Endothelial cell of umbilical vein (primary cell): Measurements from ENCODE around the gene KDR. TPM values are rescaled to one million over a fixed set of nuclear protein-coding genes. Genes with fewer than 3 reads are reported as not detected.

ENCODE experiments used
- BruUV-seq: library from RNA; stranded (reverse); fragments of 400-500 nt; replicated peaks from 2 replicates; lab custom pipeline; 2021; lab: Mats Ljungman, UMichigan
- CTCF ChIA-PET: fragments of 300-600, 350-600 bp; sonication (Branson Sonifier 250); formaldehyde crosslinking; loops from one replicate; lab custom pipeline; 2021; ENCODE audit warnings: antibody characterized with exemption, inconsistent platforms; lab: Charles Lee
- POLR2A ChIA-PET: fragments of 300-600, 350-600 bp; sonication (Branson Sonifier 250); formaldehyde crosslinking; loops from one replicate; lab custom pipeline; 2021; ENCODE audit warnings: antibody characterized with exemption, inconsistent platforms; lab: Charles Lee
- DNase-seq: peaks from one replicate; pipeline ENCODE4 v3.0.0-alpha.2; 2011; ENCODE audit warnings: low read depth, low spot score
- FAIRE-seq: peaks from 2 replicates; lab custom pipeline; 2011; peaks lifted over from hg19 to GRCh38; lab: Jason Lieb, UNC
- H2AFZ ChIP-seq: 2 replicates; pipeline ENCODE4 v1.6.0; 2012; ENCODE audit warnings: low read depth, low read length, control low read depth, inconsistent platforms
- H3K27ac ChIP-seq: 2 replicates; pipeline ENCODE4 v1.5.1; 2011; ENCODE audit warnings: low read depth, mild to moderate bottlenecking, control low read depth, low read length, moderate library complexity; ENCODE audit not compliant: insufficient read depth
- H3K27me3 ChIP-seq, 2 experiments: 2 replicates each; pipeline versions ENCODE4 v1.6.0 to v1.6.1; 2011; ENCODE audit warnings: low read length in 2 of 2, mixed read lengths in 1 of 2; ENCODE audit not compliant: control insufficient read depth in 2 of 2, insufficient read depth in 2 of 2
- H3K36me3 ChIP-seq, 2 experiments: 2 replicates in 1 of 2; 3 replicates in 1 of 2; pipeline ENCODE4 v1.5.1; 2011; ENCODE audit warnings: low read length in 2 of 2, mild to moderate bottlenecking in 1 of 2, moderate library complexity in 1 of 2; ENCODE audit not compliant: control insufficient read depth in 2 of 2, insufficient read depth in 2 of 2; ENCODE audit errors: extremely low read depth in 1 of 2
- H3K4me1 ChIP-seq: 3 replicates; pipeline ENCODE4 v1.5.1; 2011; ENCODE audit warnings: mild to moderate bottlenecking, low read length; ENCODE audit not compliant: control insufficient read depth, insufficient read depth; ENCODE audit errors: extremely low read depth
- H3K4me2 ChIP-seq: 2 replicates; pipeline ENCODE4 v1.6.1; 2011; ENCODE audit warnings: low read length, control low read depth, mixed read lengths; ENCODE audit not compliant: insufficient read depth
- H3K4me3 ChIP-seq, 3 experiments: fragments of 200-600 bp in 1 of 3; sonication (generic), shearing (Covaris generic) in 1 of 3; replicated peaks in 1 of 3; 2 replicates each; pipeline ENCODE4 v1.5.1; 2011 to 2016; ENCODE audit warnings: control low read depth in 3 of 3, low read length in 3 of 3, mild to moderate bottlenecking in 2 of 3, inconsistent platforms in 1 of 3, low read depth in 1 of 3, moderate library complexity in 1 of 3; ENCODE audit not compliant: insufficient read depth in 1 of 3
- H3K79me2 ChIP-seq: 2 replicates; pipeline ENCODE4 v1.6.0; 2012; ENCODE audit warnings: low read length, inconsistent platforms; ENCODE audit not compliant: control insufficient read depth, insufficient read depth
- H3K9ac ChIP-seq: replicated peaks from 2 replicates; pipeline ENCODE3; 2011; ENCODE audit warnings: low read length, control low read depth; ENCODE audit not compliant: insufficient read depth; ENCODE audit errors: extremely low read depth
- H3K9me1 ChIP-seq: replicated peaks from 3 replicates; pipeline ENCODE4 v1.6.0; 2011; ENCODE audit warnings: mild to moderate bottlenecking, low read length; ENCODE audit not compliant: control insufficient read depth, insufficient read depth; ENCODE audit errors: extremely low read depth
- H3K9me3 ChIP-seq: replicated peaks from 2 replicates; pipeline ENCODE4 v1.5.1; 2012; ENCODE audit warnings: low read length, inconsistent platforms; ENCODE audit not compliant: control insufficient read depth, insufficient read depth
- H4K20me1 ChIP-seq: replicated peaks from 2 replicates; pipeline ENCODE3; 2011; ENCODE audit warnings: mild to moderate bottlenecking, low read length; ENCODE audit not compliant: control insufficient read depth, insufficient read depth; ENCODE audit errors: extremely low read depth
- CTCF ChIP-seq, 2 donors: IDR thresholded peaks; 1 replicate in 1 of 2; 2 replicates in 1 of 2; pipeline ENCODE4 v1.5.1; 2011; ENCODE audit warnings: low read length in 2 of 2, mild to moderate bottlenecking in 2 of 2, moderate library complexity in 2 of 2, control low read depth in 1 of 2, inconsistent platforms in 1 of 2, low read depth in 1 of 2; ENCODE audit not compliant: insufficient read depth in 1 of 2; ENCODE audit errors: extremely low read depth in 1 of 2
- EZH2 ChIP-seq: IDR thresholded peaks from 2 replicates; pipeline ENCODE4 v1.6.1; 2012; ENCODE audit warnings: borderline replicate concordance, low read depth, mild to moderate bottlenecking, moderate library complexity, low read length, inconsistent platforms; ENCODE audit not compliant: severe bottlenecking
- FOS ChIP-seq: IDR thresholded peaks from 2 replicates; pipeline ENCODE4 v1.6.1; 2011; ENCODE audit warnings: mild to moderate bottlenecking, low read length, moderate library complexity, borderline replicate concordance; ENCODE audit not compliant: insufficient read depth
- GATA2 ChIP-seq: IDR thresholded peaks from 2 replicates; pipeline ENCODE4 v1.7.0; 2011; ENCODE audit warnings: low read depth, mild to moderate bottlenecking, moderate library complexity, mixed read lengths, low read length; ENCODE audit not compliant: insufficient read length, insufficient read depth
- JUN ChIP-seq: IDR thresholded peaks from 2 replicates; pipeline ENCODE4 v1.6.1; 2011; ENCODE audit warnings: borderline replicate concordance, low read depth; ENCODE audit not compliant: insufficient read length, insufficient read depth
- MAX ChIP-seq: IDR thresholded peaks from 2 replicates; pipeline ENCODE4 v1.6.1; 2011; ENCODE audit not compliant: insufficient read depth, insufficient read length
- MYC ChIP-seq: IDR thresholded peaks from one replicate; pipeline ENCODE4 v1.6.1; 2011; ENCODE audit warnings: mild to moderate bottlenecking, low read depth, low read length
- POLR2A ChIP-seq: IDR thresholded peaks from 2 replicates; pipeline ENCODE4 v1.6.1; 2012; ENCODE audit warnings: low read depth, mild to moderate bottlenecking, control low read depth, low read length
- POLR2AphosphoS5 ChIP-seq: IDR thresholded peaks from 2 replicates; pipeline ENCODE4 v1.6.1; 2012; ENCODE audit warnings: low read depth, mild to moderate bottlenecking, control low read depth, low read length, moderate library complexity; ENCODE audit not compliant: insufficient read depth
- dilution Hi-C: fragments of 300-500 bp; cut with MboI; formaldehyde crosslinking; loops from one replicate; pipeline ENCODE4 v1.15.0; 2019; ENCODE audit warnings: low sequenced_read_pairs; ENCODE audit not compliant: extremely low pct_ligation_motif_present
- intact Hi-C: fragments of 100-400 bp; cut with micrococcal nuclease; formaldehyde crosslinking; loops from one replicate; pipeline ENCODE4 v1.10.0; 2022
- polyA plus RNA-seq, 4 experiments: library from polyadenylated mRNA; depleted of rRNA in 3 of 4; stranded (reverse) in 3 of 4; unstranded in 1 of 4; fragments of >200 nt; gene quantifications; 2 replicates each; pipeline versions ENCODE4 v1.2.1 to v1.2.3, GENCODE V29; 2011 to 2012; ENCODE audit warnings: missing spikeins in 1 of 4
- total RNA-seq: library from RNA; stranded (reverse); gene quantifications from 2 replicates; pipeline ENCODE4 v1.2.3, GENCODE V29; 2021

KDR gene
- total and polyA plus RNA-seq, 2 donors (not counting 3 experiments of a cell fraction or from before 2014, with no cell fraction given) = 80.5 to 145 TPM

- Histone ChIP-seq H2AFZ (no peak overlapping the region), H4K20me1 (no peaks in the 10 kb centered on the region), H3K9ac (peak overlapping the region; percentile 95), H3K36me3 (no peaks in the 10 kb centered on the region), H3K9me1 (no peaks in the 10 kb centered on the region), H3K4me2 (peak overlapping the region; percentile 91), H3K4me1 (peaks cover 57% of the 10 kb centered on the region), H3K27me3 (no peaks in the 10 kb centered on the region), H3K79me2 (peaks cover 10% of the 10 kb centered on the region), H3K4me3 (peak overlapping the region in 1 of 3 experiments; percentile 41), H3K27ac (peak overlapping the region; percentile 100), H3K9me3 (no peaks in the 10 kb centered on the region)
- peak; percentile 93 for DNase-seq
- peak; percentile 92 for FAIRE-seq
- BruUV-seq = TSS peak; percentile 38
- intact Hi-C loops = loop anchor here (1.0 to 2.0 kb wide), 4 partner anchors 12 to 148 kb away; no protein-coding TSS in a partner anchor
- dilution Hi-C loops = no loop called here
- TF ChIP-seq MYC (no peak), POLR2A (no peak), CTCF (IDR thresholded peaks at IDR 0.05; ENCODE audit: extremely low read depth in 1 of 2, insufficient read depth in 1 of 2, low read depth in 1 of 2, low read length in 2 of 2) (no peak), FOS (peak; percentile 92), EZH2 (no peak), MAX (no peak), POLR2AphosphoS5 (peak; percentile 85), GATA2 (peak; percentile 25), JUN (peak; percentile 89)
- POLR2A ChIA-PET = interaction anchor here (1.0 to 2.1 kb wide), 2 partner anchors 11 to 47 kb away, joined by 5 to 11 read pairs; partner anchors contain the start of gene KDR
- CTCF ChIA-PET = interaction anchor here (1.0 to 6.1 kb wide), 6 partner anchors 12 to 148 kb away, joined by 3 to 72 read pairs (median 7); no protein-coding TSS in a partner anchor
Observed at GRCh38 chr4:55172694-55173287, 47.4 kb upstream of the KDR start.
